HUDEP-2 (cell line): ENCODE results near the gene CR2.
"Not testable (repeated sequence)": the region's sequence is repeated elsewhere in the genome, so short reads cannot be mapped to it uniquely, and the experiment has no call there.

Experiments
- DNase-seq, 76 experiments: peaks; one replicate each; lab custom pipeline; 2025; ENCODE audit not compliant: unreplicated experiment in 76 of 76; lab: John Stamatoyannopoulos, UW

The CR2 gene

GRCh38 chr1:207440626-207441025, 13.5 kb upstream of the CR2 start:
- no peak for DNase-seq

GRCh38 chr1:207444514-207445217, 9.5 kb upstream of the CR2 start:
- DNase-seq = no peak

GRCh38 chr1:207453710-207454045, 450 bp upstream of the CR2 start:
- no peak for DNase-seq

GRCh38 chr1:207455183-207455754, 1.1 kb downstream of the CR2 start:
- no peak for DNase-seq

- no peak for DNase-seq
Observed at GRCh38 chr1:207458414-207458813, 4.3 kb downstream of the CR2 start.

- DNase-seq = no peak
Observed at GRCh38 chr1:207459008-207459407, 4.9 kb downstream of the CR2 start.

GRCh38 chr1:207461649-207462048, 7.5 kb downstream of the CR2 start:
- no peak for DNase-seq

GRCh38 chr1:207462535-207462934, 8.4 kb downstream of the CR2 start:
- DNase-seq = no peak

GRCh38 chr1:207463021-207463420, 8.9 kb downstream of the CR2 start:
- no peak for DNase-seq

GRCh38 chr1:207463571-207463970, 9.4 kb downstream of the CR2 start:
- DNase-seq = peak in 1 of 76 experiments; percentile 20

GRCh38 chr1:207470927-207471326, 16.8 kb downstream of the CR2 start:
- no peak for DNase-seq

GRCh38 chr1:207474210-207474609, 20.1 kb downstream of the CR2 start:
- no peak for DNase-seq

- no peak for DNase-seq
Observed at GRCh38 chr1:207486198-207486597, 32.1 kb downstream of the CR2 start.

GRCh38 chr1:207487636-207488035, 33.5 kb downstream of the CR2 start:
- DNase-seq = no peak

GRCh38 chr1:207493212-207493611, 39.1 kb downstream of the CR2 start:
- no peak for DNase-seq

GRCh38 chr1:207494171-207494570, 40.0 kb downstream of the CR2 start:
- no peak for DNase-seq

- not testable (repeated sequence) for DNase-seq
Observed at GRCh38 chr1:207495281-207495680, 41.2 kb downstream of the CR2 start.

GRCh38 chr1:207495801-207496792, 42.0 kb downstream of the CR2 start, which contains the start of gene CR1:
CR1 (plus strand) TSS chr1:207496157; CDS start chr1:207496268, 111 bp downstream.
- peak in 14 of 76 experiments; percentile 5 to 49 (median 16) for DNase-seq

GRCh38 chr1:207497941-207498340, 43.8 kb downstream of the CR2 start:
- no peak for DNase-seq

GRCh38 chr1:207499573-207499972, 45.4 kb downstream of the CR2 start:
- DNase-seq = peak in 65 of 76 experiments; percentile 11 to 73 (median 39)

- DNase-seq = peak in 13 of 76 experiments; percentile 1 to 44 (median 15)
Observed at GRCh38 chr1:207500306-207500705, 46.2 kb downstream of the CR2 start.
